Fibroblast of gingiva (primary cell): ENCODE results near the gene CEACAM20.
"Not testable (repeated sequence)": the region's sequence is repeated elsewhere in the genome, so short reads cannot be mapped to it uniquely, and the experiment has no call there.

Experiments
- DNase-seq: peaks from one replicate; pipeline ENCODE4 v3.0.0-alpha.2; 2011; ENCODE audit warnings: low read depth

CEACAM20 gene

DNA sequence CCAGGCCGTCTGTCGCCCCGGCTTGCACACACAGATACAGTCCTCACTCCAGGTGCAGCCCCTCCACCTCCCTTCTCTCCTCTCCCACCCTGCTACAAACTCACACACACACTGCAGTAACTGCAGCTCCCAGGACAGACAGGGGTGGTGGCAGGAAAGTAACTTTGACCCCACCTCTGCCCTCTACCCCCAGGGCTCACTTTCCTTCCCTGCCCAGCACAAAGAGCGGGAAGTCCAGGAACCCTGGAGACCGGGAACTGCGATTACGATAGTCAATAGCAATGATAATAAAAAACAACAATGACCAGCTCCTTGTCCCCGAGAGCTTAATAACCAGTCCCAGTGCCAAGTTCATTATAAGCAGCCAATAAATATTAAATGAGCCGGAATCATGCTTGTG is at the start of gene CEACAM20:
Gene CEACAM20, minus strand, starts transcription at position 140 of the 400 bp plus-strand sequence. CDS start 166 bp downstream, outside the sequence.
- no peak for DNase-seq

DNA sequence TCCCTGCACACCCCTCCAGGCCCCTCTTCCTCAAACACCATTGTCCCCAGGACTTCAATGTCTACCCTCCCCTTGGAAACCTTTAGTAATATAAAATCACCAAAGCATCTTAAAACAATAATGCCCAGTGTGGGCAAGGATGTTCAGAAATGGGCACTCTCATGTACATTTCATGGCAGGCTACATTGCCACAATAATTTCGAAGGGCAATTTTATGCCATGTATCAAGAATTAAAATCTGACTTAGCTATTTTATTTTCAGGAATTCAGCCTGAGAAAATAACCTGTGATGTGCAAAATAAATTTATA is 48.0 kb upstream of the CEACAM20 start:
- DNase-seq: no peak

DNA sequence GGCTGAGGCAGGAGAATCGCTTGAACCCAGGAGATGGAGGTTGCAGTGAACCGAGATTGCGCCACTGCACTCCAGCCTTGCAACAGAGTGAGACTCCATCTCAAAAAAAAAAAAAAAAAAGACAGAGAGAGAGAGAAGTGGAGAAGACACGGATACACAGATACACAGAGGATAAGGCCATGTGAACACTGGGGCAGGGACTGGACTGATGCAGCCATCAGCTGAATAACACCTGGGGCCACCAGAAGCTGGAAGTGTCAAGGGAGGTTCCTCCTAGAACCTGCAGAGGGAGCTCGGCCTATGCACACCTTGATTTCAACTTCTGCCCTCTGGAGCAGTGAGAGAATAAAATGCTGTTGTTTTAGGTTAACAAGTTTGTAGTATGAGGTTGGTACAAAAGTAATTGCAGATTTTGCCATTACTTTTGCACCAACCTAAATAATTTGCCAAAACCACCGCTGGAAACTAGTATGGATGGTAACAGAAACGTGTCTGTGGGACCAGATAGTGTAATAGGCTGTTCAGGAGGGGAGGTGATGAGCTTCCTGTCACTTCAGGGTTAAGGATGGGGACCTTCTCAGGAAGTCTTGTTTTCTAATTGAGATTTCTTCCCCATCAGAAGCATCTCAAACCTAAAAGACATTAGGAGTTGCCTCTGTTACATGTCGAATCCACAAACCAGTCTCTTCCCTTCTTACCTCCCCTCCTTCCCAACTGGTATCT is 47.5 kb upstream of the CEACAM20 start:
- DNase-seq: peak; percentile 14

DNA sequence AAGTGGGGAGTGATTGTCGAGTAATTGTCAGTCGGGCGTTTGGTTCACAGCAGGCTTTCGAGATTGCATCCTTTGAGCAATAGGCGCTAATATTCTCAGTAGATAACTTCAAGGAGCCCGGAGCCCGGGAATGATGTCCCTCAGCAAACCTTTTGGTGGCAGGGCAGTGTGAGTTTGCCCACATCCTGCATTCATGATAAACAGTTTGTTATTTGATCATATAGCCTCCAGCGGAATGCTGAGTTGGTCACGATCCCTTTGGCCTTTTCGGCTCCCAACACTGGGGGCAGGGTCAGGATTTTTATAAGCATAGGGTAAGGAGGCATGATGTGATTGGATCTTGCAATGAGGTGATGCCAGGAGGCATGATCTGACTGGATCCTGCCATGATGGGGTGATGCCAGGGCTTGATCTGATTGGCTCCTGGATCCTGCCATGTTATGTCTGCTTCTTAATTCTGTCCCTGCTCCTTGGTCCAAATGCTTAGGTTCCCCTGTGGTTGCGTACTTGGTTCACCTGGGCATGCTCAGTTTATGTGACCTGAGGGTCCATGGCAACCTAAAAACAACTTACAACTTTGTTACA is 45.7 kb upstream of the CEACAM20 start:
- no peak for DNase-seq

DNA sequence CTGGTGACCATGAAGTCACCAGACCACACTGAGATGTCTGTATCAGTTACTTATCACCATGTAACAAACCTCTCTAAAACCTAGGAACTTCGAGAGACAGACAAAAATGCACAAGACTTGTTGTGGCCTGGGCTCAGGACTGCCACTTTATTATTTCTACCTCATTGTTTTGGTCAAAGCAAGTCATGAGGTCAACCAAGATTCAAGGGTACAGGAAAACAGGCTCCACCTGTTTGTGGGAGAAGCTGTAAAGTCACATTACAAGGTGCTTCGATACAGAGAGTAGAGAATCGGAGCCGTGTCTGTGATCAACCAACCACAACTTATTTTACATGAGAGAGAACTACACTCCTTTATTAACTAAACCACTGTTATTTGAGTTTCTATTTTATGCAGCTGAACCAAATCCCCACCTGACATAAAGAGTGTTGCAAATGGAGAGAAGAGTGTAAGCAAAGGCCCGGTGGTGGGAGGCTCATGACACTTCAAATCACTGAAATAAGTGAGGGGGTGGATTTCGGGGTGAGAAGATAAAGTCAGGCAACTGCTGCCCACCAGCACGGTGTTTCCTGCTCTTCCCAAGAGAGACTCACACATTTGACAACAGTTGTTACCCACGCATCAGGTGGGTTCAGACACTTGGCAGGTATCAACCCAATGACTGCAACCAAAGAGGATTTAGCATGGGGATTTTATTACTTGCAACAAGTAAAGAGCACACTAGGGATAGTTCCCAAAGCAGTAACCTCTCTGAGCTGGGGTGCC is 44.9 kb upstream of the CEACAM20 start:
- DNase-seq: no peak

GRCh38 chr19:44573627-44574026 is 44.2 kb upstream of the CEACAM20 start:
- no peak for DNase-seq

- no peak for DNase-seq
Measured at GRCh38 chr19:44573183-44573582, 43.7 kb upstream of the CEACAM20 start.

- DNase-seq: no peak
Measured at GRCh38 chr19:44572581-44572900, 43.1 kb upstream of the CEACAM20 start.

- DNase-seq: no peak
Measured at GRCh38 chr19:44571830-44572580, 42.5 kb upstream of the CEACAM20 start.

GRCh38 chr19:44570984-44571684 is 41.7 kb upstream of the CEACAM20 start:
- peak; percentile 71 for DNase-seq

- DNase-seq: no peak
Measured at GRCh38 chr19:44570603-44570983, 41.1 kb upstream of the CEACAM20 start.

GRCh38 chr19:44567745-44568144 is 38.3 kb upstream of the CEACAM20 start:
- no peak for DNase-seq

GRCh38 chr19:44566984-44567383 is 37.5 kb upstream of the CEACAM20 start:
- no peak for DNase-seq

DNA sequence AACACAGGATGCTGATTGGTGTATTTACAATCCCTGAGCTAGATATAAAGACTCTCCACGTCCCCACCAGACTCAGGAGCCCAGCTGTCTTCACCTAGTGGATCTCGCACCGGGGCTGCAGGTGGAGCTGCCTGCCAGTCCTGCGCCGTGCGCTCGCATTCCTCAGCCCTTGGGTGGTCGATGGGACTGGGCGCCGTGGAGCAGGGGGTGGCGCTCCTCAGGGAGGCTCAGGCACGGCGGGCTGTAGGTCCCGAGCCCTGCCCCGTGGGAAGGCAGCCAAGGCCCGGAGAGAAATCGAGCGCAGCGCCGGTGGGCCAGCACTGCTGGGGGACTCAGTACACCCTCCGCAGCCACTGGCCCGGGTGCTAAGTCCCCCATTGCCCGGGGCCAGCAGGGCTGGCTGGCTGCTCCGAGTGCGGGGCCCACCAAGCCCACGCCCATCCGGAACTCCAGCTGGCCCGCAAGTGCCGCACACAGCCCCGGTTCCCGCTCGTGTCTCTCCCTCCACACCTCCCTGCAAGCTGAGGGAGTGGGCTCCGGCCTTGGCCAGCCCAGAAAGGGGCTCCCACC is 33.7 kb upstream of the CEACAM20 start:
- DNase-seq: not testable (repeated sequence)

GRCh38 chr19:44557933-44558332 is 28.5 kb upstream of the CEACAM20 start:
- no peak for DNase-seq

- DNase-seq: no peak
Measured at GRCh38 chr19:44554641-44555246, 25.3 kb upstream of the CEACAM20 start.

DNA sequence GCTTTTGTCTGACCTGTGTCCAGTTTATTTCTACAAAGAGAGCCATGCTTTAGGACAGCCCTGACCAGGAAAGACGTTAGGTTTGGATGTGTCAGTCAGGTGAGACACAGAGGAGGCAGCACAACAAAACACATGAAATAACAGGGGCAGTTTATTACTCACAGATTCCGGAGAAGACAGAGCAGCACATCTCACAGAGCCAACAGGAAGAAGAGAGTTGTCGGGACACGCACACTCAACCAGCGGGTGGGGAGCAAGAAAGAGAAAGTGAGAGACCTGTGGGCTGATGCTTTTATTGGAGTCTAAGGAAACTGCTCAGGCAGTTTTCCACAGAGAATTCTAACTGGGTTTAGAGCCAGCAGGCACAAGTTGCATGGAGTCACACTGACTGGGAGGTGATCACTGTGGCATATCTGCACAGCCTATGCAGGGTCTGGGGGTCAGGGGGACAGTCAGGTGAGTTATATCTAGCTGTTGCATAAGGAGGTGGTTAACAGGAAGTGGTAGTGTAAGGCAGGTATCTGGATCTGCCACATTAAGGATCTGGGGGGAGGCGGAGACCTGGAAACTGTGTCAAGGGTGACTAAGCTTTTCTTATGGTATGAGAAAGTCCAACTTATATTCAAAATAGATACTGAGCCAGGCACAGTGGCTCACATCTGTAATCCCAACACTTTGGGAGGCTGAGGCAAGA is 24.1 kb upstream of the CEACAM20 start:
- DNase-seq: no peak

GRCh38 chr19:44552324-44552723 is 22.8 kb upstream of the CEACAM20 start:
- no peak for DNase-seq

- DNase-seq: no peak
Measured at GRCh38 chr19:44551850-44552249, 22.4 kb upstream of the CEACAM20 start.

GRCh38 chr19:44550976-44551375 is 21.5 kb upstream of the CEACAM20 start:
- DNase-seq: not testable (repeated sequence)

- DNase-seq: no peak
Measured at GRCh38 chr19:44549507-44549906, 20.0 kb upstream of the CEACAM20 start.
